Stimulated activated CD4-positive, alpha-beta T cell treated with anti-CD3 and anti-CD28 coated beads, TNF-alpha, amount 100 ng/mL, for 24 hours (primary cell): ENCODE measurements around the gene PAPPA2.

Experiments used
- DNase-seq, 3 experiments: peaks; one replicate each; pipeline ENCODE4 v3.0.0-alpha.2; 2020; ENCODE audit warnings: low read depth in 3 of 3

PAPPA2 gene

GRCh38 chr1:176765608-176766007, 302.6 kb downstream of the PAPPA2 start:
- DNase-seq = no peak

GRCh38 chr1:176766779-176767178, 303.8 kb downstream of the PAPPA2 start:
- DNase-seq = no peak

- DNase-seq = no peak
Measured at GRCh38 chr1:176767714-176768136, 304.8 kb downstream of the PAPPA2 start.

GRCh38 chr1:176768532-176768931, 305.6 kb downstream of the PAPPA2 start:
- no peak for DNase-seq

GRCh38 chr1:176770066-176770465, 307.1 kb downstream of the PAPPA2 start:
- no peak for DNase-seq

GRCh38 chr1:176773038-176773437, 310.1 kb downstream of the PAPPA2 start:
- no peak for DNase-seq

- no peak for DNase-seq
Measured at GRCh38 chr1:176774224-176774623, 311.2 kb downstream of the PAPPA2 start.

GRCh38 chr1:176775378-176775777, 312.4 kb downstream of the PAPPA2 start:
- no peak for DNase-seq

- no peak for DNase-seq
Measured at GRCh38 chr1:176775996-176776395, 313.0 kb downstream of the PAPPA2 start.

- no peak for DNase-seq
Measured at GRCh38 chr1:176778056-176778455, 315.1 kb downstream of the PAPPA2 start.

- no peak for DNase-seq
Measured at GRCh38 chr1:176779992-176780328, 317.0 kb downstream of the PAPPA2 start.

GRCh38 chr1:176783309-176783708, 320.3 kb downstream of the PAPPA2 start:
- DNase-seq = no peak

GRCh38 chr1:176785056-176785455, 322.1 kb downstream of the PAPPA2 start:
- no peak for DNase-seq

GRCh38 chr1:176785791-176786190, 322.8 kb downstream of the PAPPA2 start:
- no peak for DNase-seq

- DNase-seq = no peak
Measured at GRCh38 chr1:176786274-176786673, 323.3 kb downstream of the PAPPA2 start.

GRCh38 chr1:176789571-176790090, 326.7 kb downstream of the PAPPA2 start:
- DNase-seq = no peak

- no peak for DNase-seq
Measured at GRCh38 chr1:176790786-176791185, 327.8 kb downstream of the PAPPA2 start.

- no peak for DNase-seq
Measured at GRCh38 chr1:176791906-176792305, 328.9 kb downstream of the PAPPA2 start.

GRCh38 chr1:176794897-176795508, 332.0 kb downstream of the PAPPA2 start:
- DNase-seq = no peak

GRCh38 chr1:176795929-176796328, 333.0 kb downstream of the PAPPA2 start:
- no peak for DNase-seq

- no peak for DNase-seq
Measured at GRCh38 chr1:176796583-176796982, 333.6 kb downstream of the PAPPA2 start.

GRCh38 chr1:176799327-176799726, 336.4 kb downstream of the PAPPA2 start:
- DNase-seq = no peak

GRCh38 chr1:176800978-176801513, 338.1 kb downstream of the PAPPA2 start:
- DNase-seq = no peak

- no peak for DNase-seq
Measured at GRCh38 chr1:176801514-176802020, 338.6 kb downstream of the PAPPA2 start.
